Measurements from ENCODE around the gene CSNK2B. TPM values are rescaled to one million over a fixed set of nuclear protein-coding genes. Genes with fewer than 3 reads are reported as not detected.

The CSNK2B gene
- total and polyA plus RNA-seq, 9 of the 15 experiments (the other 6 are each of a cell fraction or from before 2014, with no cell fraction given), result 120 to 1,126 (median 529) TPM

DNA sequence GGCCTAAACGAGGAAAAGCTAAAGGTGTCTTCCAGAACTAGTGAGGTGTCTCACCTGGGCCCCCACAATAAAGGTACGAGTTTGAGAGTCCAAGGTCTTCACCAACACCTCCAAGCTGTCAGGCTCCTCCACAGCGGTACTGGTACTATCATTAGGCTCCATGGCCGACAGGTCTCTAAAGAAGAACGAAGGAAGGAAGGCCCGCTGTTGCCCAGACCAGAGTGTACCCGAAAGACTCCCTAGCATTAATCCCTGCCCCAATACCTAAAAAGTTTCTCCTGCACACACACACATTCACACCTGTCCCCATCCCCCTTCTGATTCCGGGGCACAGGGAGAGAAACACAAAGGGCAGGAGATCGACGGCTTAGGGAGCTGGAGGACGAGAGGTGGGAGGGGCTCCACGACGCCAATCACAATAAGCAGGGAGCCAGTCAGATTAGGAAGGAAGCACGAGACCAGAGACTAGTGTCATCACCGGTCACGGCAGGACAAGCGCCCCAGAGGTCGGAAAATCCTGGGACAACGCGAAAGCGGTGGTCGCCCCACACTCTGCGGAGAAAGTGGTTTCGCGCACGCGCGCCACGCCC lies 14.2 kb upstream of the CSNK2B start (continued):
- no peak for TF ChIP-seq HINFP (tag; conservative IDR thresholded peaks at IDR 0.05; ENCODE audit: low read depth)
- no peak for TF ChIP-seq RFX5 (IDR thresholded peaks at IDR 0.05; ENCODE audit: low read depth, low read length)
- no peak for TF ChIP-seq POLR2H (tag; IDR thresholded peaks at IDR 0.05; ENCODE audit: low read depth)
- TF ChIP-seq, protein P1, sequence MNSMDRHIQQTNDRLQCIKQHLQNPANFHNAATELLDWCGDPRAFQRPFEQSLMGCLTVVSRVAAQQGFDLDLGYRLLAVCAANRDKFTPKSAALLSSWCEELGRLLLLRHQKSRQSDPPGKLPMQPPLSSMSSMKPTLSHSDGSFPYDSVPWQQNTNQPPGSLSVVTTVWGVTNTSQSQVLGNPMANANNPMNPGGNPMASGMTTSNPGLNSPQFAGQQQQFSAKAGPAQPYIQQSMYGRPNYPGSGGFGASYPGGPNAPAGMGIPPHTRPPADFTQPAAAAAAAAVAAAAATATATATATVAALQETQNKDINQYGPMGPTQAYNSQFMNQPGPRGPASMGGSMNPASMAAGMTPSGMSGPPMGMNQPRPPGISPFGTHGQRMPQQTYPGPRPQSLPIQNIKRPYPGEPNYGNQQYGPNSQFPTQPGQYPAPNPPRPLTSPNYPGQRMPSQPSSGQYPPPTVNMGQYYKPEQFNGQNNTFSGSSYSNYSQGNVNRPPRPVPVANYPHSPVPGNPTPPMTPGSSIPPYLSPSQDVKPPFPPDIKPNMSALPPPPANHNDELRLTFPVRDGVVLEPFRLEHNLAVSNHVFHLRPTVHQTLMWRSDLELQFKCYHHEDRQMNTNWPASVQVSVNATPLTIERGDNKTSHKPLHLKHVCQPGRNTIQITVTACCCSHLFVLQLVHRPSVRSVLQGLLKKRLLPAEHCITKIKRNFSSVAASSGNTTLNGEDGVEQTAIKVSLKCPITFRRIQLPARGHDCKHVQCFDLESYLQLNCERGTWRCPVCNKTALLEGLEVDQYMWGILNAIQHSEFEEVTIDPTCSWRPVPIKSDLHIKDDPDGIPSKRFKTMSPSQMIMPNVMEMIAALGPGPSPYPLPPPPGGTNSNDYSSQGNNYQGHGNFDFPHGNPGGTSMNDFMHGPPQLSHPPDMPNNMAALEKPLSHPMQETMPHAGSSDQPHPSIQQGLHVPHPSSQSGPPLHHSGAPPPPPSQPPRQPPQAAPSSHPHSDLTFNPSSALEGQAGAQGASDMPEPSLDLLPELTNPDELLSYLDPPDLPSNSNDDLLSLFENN (IDR thresholded peaks at IDR 0.05; ENCODE audit: low read depth in 2 of 2, low read length in 2 of 2), result 0 out of 4 replicates have a peak, but pooled peaks of 1 of the 2 experiments have one; percentile 24
- TF ChIP-seq, protein P2, sequence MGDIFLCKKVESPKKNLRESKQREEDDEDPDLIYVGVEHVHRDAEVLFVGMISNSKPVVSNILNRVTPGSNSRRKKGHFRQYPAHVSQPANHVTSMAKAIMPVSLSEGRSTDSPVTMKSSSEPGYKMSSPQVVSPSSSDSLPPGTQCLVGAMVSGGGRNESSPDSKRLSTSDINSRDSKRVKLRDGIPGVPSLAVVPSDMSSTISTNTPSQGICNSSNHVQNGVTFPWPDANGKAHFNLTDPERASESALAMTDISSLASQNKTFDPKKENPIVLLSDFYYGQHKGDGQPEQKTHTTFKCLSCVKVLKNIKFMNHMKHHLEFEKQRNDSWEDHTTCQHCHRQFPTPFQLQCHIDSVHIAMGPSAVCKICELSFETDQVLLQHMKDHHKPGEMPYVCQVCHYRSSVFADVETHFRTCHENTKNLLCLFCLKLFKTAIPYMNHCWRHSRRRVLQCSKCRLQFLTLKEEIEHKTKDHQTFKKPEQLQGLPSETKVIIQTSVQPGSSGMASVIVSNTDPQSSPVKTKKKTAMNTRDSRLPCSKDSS (IDR thresholded peaks at IDR 0.05; ENCODE audit: low read depth, partially characterized antibody), result no peak
- peak; percentile 42; the same call in 1 of the 2 replicates for TF ChIP-seq DNMT1 (IDR thresholded peaks at IDR 0.05)
- TF ChIP-seq SRSF3 (IDR thresholded peaks at IDR 0.05; ENCODE audit: insufficient read depth, low read length), result no peak
- no peak; a peak in 1 of 6 replicates for TF ChIP-seq CTCF (IDR thresholded peaks at IDR 0.05 in 2 of 3, conservative IDR thresholded peaks at IDR 0.05 in 1 of 3; ENCODE audit: insufficient read depth in 2 of 3, low read depth in 1 of 3, low read length in 3 of 3)
- TF ChIP-seq ZNF830 (CRISPR knock-in tag; IDR thresholded peaks at IDR 0.05), result no peak
- TF ChIP-seq RBM22 (IDR thresholded peaks at IDR 0.05; ENCODE audit: low read depth, low read length, poor library complexity, severe bottlenecking), result no peak
- no peak for TF ChIP-seq ZNF436 (CRISPR knock-in tag; IDR thresholded peaks at IDR 0.05)
- peak; percentile 13; the same call in 1 of the 2 replicates for TF ChIP-seq MTA3 (IDR thresholded peaks at IDR 0.05; ENCODE audit: borderline replicate concordance)
- TF ChIP-seq TAF1 (IDR thresholded peaks at IDR 0.05; ENCODE audit: control insufficient read depth, extremely low read depth, insufficient read depth, low read length, severe bottlenecking), result no peak
- no peak for TF ChIP-seq MTA2 (IDR thresholded peaks at IDR 0.05; ENCODE audit: low read depth)
- no peak for TF ChIP-seq STAG1 (CRISPR knock-in tag; IDR thresholded peaks at IDR 0.05; ENCODE audit: borderline replicate concordance)
- no peak for TF ChIP-seq TFE3 (CRISPR knock-in tag; IDR thresholded peaks at IDR 0.05)
- TF ChIP-seq HMG20B (CRISPR knock-in tag; IDR thresholded peaks at IDR 0.05), result no peak
